B cell (primary cell): ENCODE data around the gene SOCS3. TPM values are rescaled to one million over a fixed set of nuclear protein-coding genes. Genes with fewer than 3 reads are reported as not detected.

ENCODE experiments used
- ATAC-seq: fragments of 200-7000 bp; cut with Tn5 transposase; one replicate; pipeline ENCODE4 v1.10.0; 2021; ENCODE audit warnings: low read depth, mild to moderate bottlenecking, moderate number of reproducible peaks, moderate library complexity
- CTCF ChIA-PET: fragments of 350-600 bp; sonication (Branson Sonifier 250); formaldehyde crosslinking; loops from one replicate; lab custom pipeline; 2021; ENCODE audit warnings: antibody characterized with exemption, inconsistent platforms; lab: Charles Lee
- POLR2A ChIA-PET: fragments of 350-600 bp; sonication (Branson Sonifier 250); formaldehyde crosslinking; loops from one replicate; lab custom pipeline; 2021; ENCODE audit warnings: antibody characterized with exemption; lab: Charles Lee
- DNase-seq: peaks from one replicate; pipeline ENCODE4 v3.0.0; 2013
- H2AFZ ChIP-seq: 2 replicates; pipeline ENCODE4 v1.6.1; 2012; ENCODE audit warnings: mild to moderate bottlenecking, low read depth, low read length; ENCODE audit not compliant: insufficient read depth, poor library complexity, severe bottlenecking
- H3K27ac ChIP-seq, 2 donors: 1 replicate in 1 of 2; 2 replicates in 1 of 2; pipeline ENCODE4 v1.5.1; 2012 to 2013; ENCODE audit warnings: low read length in 2 of 2, mild to moderate bottlenecking in 2 of 2, moderate library complexity in 1 of 2
- H3K27me3 ChIP-seq, 4 experiments: fragments of 200-600 bp in 1 of 4; sonication (generic) in 1 of 4; replicated peaks in 1 of 4; 1 replicate in 2 of 4; 2 replicates in 2 of 4; pipeline versions ENCODE4 v1.6.1 to v1.7.0; 2013 to 2016; ENCODE audit warnings: low read length in 3 of 4, mild to moderate bottlenecking in 2 of 4, mixed read lengths in 1 of 4, moderate library complexity in 1 of 4; ENCODE audit not compliant: insufficient read depth in 4 of 4, control insufficient read depth in 3 of 4; ENCODE audit errors: control extremely low read depth in 1 of 4
- H3K36me3 ChIP-seq, 2 experiments: replicated peaks in 1 of 2; 1 replicate in 1 of 2; 2 replicates in 1 of 2; pipeline versions ENCODE4 v1.6.1 to v1.7.1; 2013; ENCODE audit warnings: low read length in 1 of 2; ENCODE audit not compliant: insufficient read depth in 2 of 2, control insufficient read depth in 1 of 2; ENCODE audit errors: control extremely low read depth in 1 of 2, extremely low read depth in 1 of 2
- H3K4me1 ChIP-seq, 2 donors: fragments of 200-600 bp in 1 of 2; sonication (generic) in 1 of 2; 1 replicate in 1 of 2; 2 replicates in 1 of 2; pipeline versions ENCODE4 v1.5.1 to v1.6.1; 2013 to 2017; ENCODE audit warnings: low read length in 2 of 2; ENCODE audit not compliant: control insufficient read depth in 2 of 2, insufficient read depth in 2 of 2
- H3K4me2 ChIP-seq: replicated peaks from 2 replicates; pipeline ENCODE3; 2012; ENCODE audit warnings: mild to moderate bottlenecking, low read depth, low read length; ENCODE audit not compliant: poor library complexity, severe bottlenecking
- H3K4me3 ChIP-seq, 5 experiments: fragments of 200-600 bp in 1 of 5; sonication (generic) in 1 of 5; 1 replicate in 3 of 5; 2 replicates in 2 of 5; pipeline versions ENCODE4 v1.5.1 to v1.7.0; 2011 to 2016; ENCODE audit warnings: low read length in 4 of 5, mild to moderate bottlenecking in 4 of 5, low read depth in 2 of 5, control low read depth in 1 of 5, moderate library complexity in 1 of 5; ENCODE audit not compliant: insufficient read depth in 1 of 5; ENCODE audit errors: control extremely low read depth in 1 of 5, extremely low read depth in 1 of 5
- H3K79me2 ChIP-seq: fragments of 200-600 bp; sonication (generic); one replicate; pipeline ENCODE4 v1.6.0; 2016; ENCODE audit warnings: low read length; ENCODE audit not compliant: control insufficient read depth, insufficient read depth
- H3K9ac ChIP-seq: fragments of 200-600 bp; sonication (generic); 2 replicates; pipeline ENCODE4 v1.6.1; 2017; ENCODE audit warnings: mild to moderate bottlenecking, low read length, moderate library complexity
- H3K9me3 ChIP-seq, 3 donors: one replicate each; pipeline versions ENCODE4 v1.6.1 to v1.7.1; 2013; ENCODE audit warnings: low read length in 2 of 3; ENCODE audit not compliant: control insufficient read depth in 2 of 3, insufficient read depth in 1 of 3; ENCODE audit errors: control extremely low read depth in 1 of 3
- H4K20me1 ChIP-seq: 2 replicates; pipeline ENCODE4 v1.6.0; 2012; ENCODE audit warnings: mild to moderate bottlenecking, low read length; ENCODE audit not compliant: insufficient read depth, control insufficient read depth, poor library complexity, severe bottlenecking
- H3K27ac Mint-ChIP-seq: one replicate; pipeline ENCODE4 v1.8.0; 2021; ENCODE audit warnings: mixed read lengths
- H3K27me3 Mint-ChIP-seq: one replicate; pipeline ENCODE4 v1.8.0; 2021; ENCODE audit warnings: mixed read lengths
- H3K4me1 Mint-ChIP-seq: one replicate; pipeline ENCODE4 v1.8.0; 2021; ENCODE audit warnings: mixed read lengths
- H3K4me3 Mint-ChIP-seq: one replicate; pipeline ENCODE4 v1.8.0; 2021; ENCODE audit warnings: mixed read lengths
- H3K9me3 Mint-ChIP-seq: one replicate; pipeline ENCODE4 v1.8.0; 2022; ENCODE audit warnings: mixed read lengths; ENCODE audit not compliant: insufficient read depth
- CTCF ChIP-seq: fragments of 200-600 bp; IDR thresholded peaks from one replicate; pipeline ENCODE4 v1.8.0; 2022; ENCODE audit warnings: antibody characterized with exemption, mild to moderate bottlenecking
- EZH2 ChIP-seq: IDR thresholded peaks from 2 replicates; pipeline ENCODE4 v1.6.1; 2012; ENCODE audit warnings: borderline replicate concordance, low read depth, mild to moderate bottlenecking, moderate library complexity, low read length; ENCODE audit not compliant: insufficient read depth, poor library complexity, severe bottlenecking
- WGBS: methylation state at CpG from one replicate; pipeline ENCODE4 v1.1.5; 2013; ENCODE audit warnings: missing lambda C conversion rate; ENCODE audit not compliant: insufficient coverage; 5-methylcytosine and 5-hydroxymethylcytosine counted together
- intact Hi-C: fragments of 100-400 bp; cut with micrococcal nuclease; formaldehyde crosslinking; loops from one replicate; pipeline ENCODE4 v1.10.0; 2022
- polyA plus RNA-seq: library from polyadenylated mRNA; depleted of rRNA; stranded (reverse); fragments of >200 nt; gene quantifications from 2 replicates; pipeline ENCODE4 v1.2.3, GENCODE V29; 2012
- total RNA-seq, 2 donors: library from RNA; stranded (reverse); fragments of 120-200 nt in 1 of 2; gene quantifications; 1 replicate in 1 of 2; 2 replicates in 1 of 2; pipeline versions ENCODE4 v1.2.3 to v1.2.4, GENCODE V29; 2013 to 2022

Gene SOCS3
- total and polyA plus RNA-seq, 2 donors (not counting 1 experiment from before 2014, with no cell fraction given): 41.8 to 67.6 TPM

DNA sequence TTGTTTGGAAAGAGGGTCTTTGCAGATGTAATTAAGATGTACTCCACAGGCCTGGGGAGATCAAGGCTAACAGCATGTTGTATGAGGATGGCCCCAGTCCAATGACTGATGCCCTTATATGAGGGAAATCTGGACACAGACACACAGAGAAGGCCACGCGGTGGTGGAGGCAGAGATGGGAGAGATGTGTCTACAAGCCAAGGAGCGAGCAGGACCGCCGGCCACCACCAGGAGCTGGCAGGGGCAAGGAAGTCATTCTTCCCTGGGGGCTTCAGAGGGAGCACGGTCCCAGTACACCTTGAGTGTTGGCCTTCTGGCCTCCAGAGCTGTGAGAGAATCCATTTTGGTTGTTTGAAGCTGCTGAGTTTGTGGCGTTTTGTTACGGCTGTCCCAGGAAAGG is 14.7 kb downstream of the SOCS3 start:
- CTCF ChIA-PET: interaction anchor here (1.7 to 14.5 kb wide), 2 partner anchors 15 to 56 kb away, joined by 4 to 171 read pairs; partner anchors contain the start of gene SOCS3
- no peak overlapping the region for H3K4me3 Mint-ChIP-seq
- Histone ChIP-seq H3K9me3 (no peaks in the 10 kb centered on the region), H2AFZ (no peak overlapping the region), H3K9ac (no peak overlapping the region), H3K36me3 (no peaks in the 10 kb centered on the region), H3K27me3 (no peaks in the 10 kb centered on the region), H3K27ac (no peak overlapping the region), H3K79me2 (no peaks in the 10 kb centered on the region), H4K20me1 (no peaks in the 10 kb centered on the region), H3K4me2 (no peak overlapping the region), H3K4me3 (no peak overlapping the region), H3K4me1 (peaks cover 61 to 77% of the 10 kb centered on the region in 2 donors)
- ATAC-seq (no peak), DNase-seq (no peak)
- intact Hi-C loops: no loop called here
- H3K4me1 Mint-ChIP-seq: peaks cover 74% of the 10 kb centered on the region
- peak overlapping the region; percentile 28 for H3K27ac Mint-ChIP-seq
- POLR2A ChIA-PET: interaction anchor here (1.6 to 2.3 kb wide), 2 partner anchors 11 to 13 kb away, joined by 5 to 10 read pairs; no protein-coding TSS in a partner anchor
- WGBS: 100% methylated on average over 6 of the region's 8 CpGs
- no peaks in the 10 kb centered on the region for H3K9me3 Mint-ChIP-seq
- H3K27me3 Mint-ChIP-seq: no peaks in the 10 kb centered on the region
- TF ChIP-seq EZH2 (no peak), CTCF (no peak)

DNA sequence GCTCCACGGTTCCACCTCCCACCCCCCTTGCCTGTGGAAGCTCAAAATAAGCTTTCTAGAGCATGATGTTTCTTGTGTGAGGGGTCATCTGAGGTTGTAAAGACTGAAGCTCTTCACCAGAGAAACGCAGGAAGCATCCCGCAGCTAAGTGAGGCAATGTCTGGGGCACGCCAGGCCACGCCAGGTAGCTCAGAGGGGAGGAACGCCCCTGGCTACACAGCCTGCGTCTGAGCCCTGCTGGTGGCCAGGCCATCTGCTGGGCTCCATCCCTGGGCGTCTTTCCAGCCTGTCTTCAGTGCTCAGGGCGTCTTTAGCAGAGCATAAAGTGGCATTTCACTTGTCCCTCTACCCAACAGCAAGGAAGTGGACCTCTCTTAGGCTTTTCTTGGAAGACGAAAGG is 15.2 kb downstream of the SOCS3 start:
- Mint-ChIP-seq H3K27ac (peak overlapping the region; percentile 15), H3K9me3 (no peaks in the 10 kb centered on the region), H3K27me3 (no peaks in the 10 kb centered on the region), H3K4me1 (peaks cover 73% of the 10 kb centered on the region), H3K4me3 (no peak overlapping the region)
- no peak for ATAC-seq
- Histone ChIP-seq H3K9me3 (no peaks in the 10 kb centered on the region), H3K79me2 (no peaks in the 10 kb centered on the region), H3K4me3 (no peak overlapping the region), H3K9ac (no peak overlapping the region), H3K27me3 (no peaks in the 10 kb centered on the region), H4K20me1 (no peaks in the 10 kb centered on the region), H3K4me2 (peak overlapping the region; percentile 91), H2AFZ (no peak overlapping the region), H3K36me3 (no peaks in the 10 kb centered on the region), H3K4me1 (peaks cover 61 to 77% of the 10 kb centered on the region in 2 donors), H3K27ac (no peak overlapping the region)
- DNase-seq: no peak
- ChIA-PET POLR2A (interaction anchor here (1.6 to 2.5 kb wide), 3 partner anchors 12 to 31 kb away, joined by 5 to 10 read pairs (median 10); no protein-coding TSS in a partner anchor), CTCF (interaction anchor here (0.7 to 14.5 kb wide), 4 partner anchors 15 to 195 kb away, joined by 3 to 171 read pairs (median 4); partner anchors contain the start of gene SOCS3)
- TF ChIP-seq CTCF (no peak), EZH2 (no peak)
- intact Hi-C loops: no loop called here
- whole genome bisulfite sequencing: 95% methylated on average over 9 of the region's 10 CpGs
